Loucy (cell line): Measurements from ENCODE around the gene FAM117B.

Experiments
- H2AFZ ChIP-seq: fragments of 200-600 bp; sonication (generic); 2 replicates; pipeline ENCODE4 v1.6.0; 2016; ENCODE audit warnings: antibody characterized with exemption, mild to moderate bottlenecking, low read length, moderate library complexity
- H3F3A ChIP-seq: fragments of 200-600 bp; 2 replicates; pipeline ENCODE4 v1.6.0; 2016; ENCODE audit warnings: antibody characterized with exemption, low read depth, mild to moderate bottlenecking
- H3K27me3 ChIP-seq: fragments of 200-600 bp; sonication (generic); 2 replicates; pipeline ENCODE4 v1.6.1; 2014; ENCODE audit warnings: low read length, mild to moderate bottlenecking; ENCODE audit not compliant: insufficient read depth, poor library complexity, severe bottlenecking
- H3K36me3 ChIP-seq: fragments of 200-600 bp; sonication (generic); 2 replicates; pipeline ENCODE4 v1.6.1; 2016; ENCODE audit warnings: low read length; ENCODE audit not compliant: insufficient read depth
- H3K4me1 ChIP-seq: fragments of 200-600 bp; sonication (generic); 2 replicates; pipeline ENCODE4 v1.5.1; 2014; ENCODE audit warnings: low read length, mild to moderate bottlenecking; ENCODE audit not compliant: insufficient read depth, poor library complexity, severe bottlenecking
- H3K4me2 ChIP-seq: fragments of 200-600 bp; sonication (generic); 2 replicates; pipeline ENCODE4 v1.6.0; 2014; ENCODE audit warnings: antibody characterized with exemption, low read length, low read depth, mild to moderate bottlenecking; ENCODE audit not compliant: poor library complexity, severe bottlenecking
- H3K4me3 ChIP-seq: fragments of 200-600 bp; sonication (generic); 2 replicates; pipeline ENCODE4 v1.5.1; 2014; ENCODE audit warnings: low read length, mild to moderate bottlenecking, mixed read lengths; ENCODE audit not compliant: poor library complexity, severe bottlenecking
- H3K79me2 ChIP-seq: fragments of 200-600 bp; sonication (generic); 2 replicates; pipeline ENCODE4 v1.6.1; 2014; ENCODE audit warnings: low read length; ENCODE audit not compliant: insufficient read depth
- H3K9ac ChIP-seq: fragments of 200-600 bp; sonication (generic); 2 replicates; pipeline ENCODE4 v1.6.0; 2014; ENCODE audit warnings: mild to moderate bottlenecking, low read depth, low read length, moderate library complexity; ENCODE audit not compliant: poor library complexity, severe bottlenecking
- H3K9me2 ChIP-seq: fragments of 200-600 bp; sonication (generic); replicated peaks from 2 replicates; pipeline ENCODE4 v1.6.1; 2016; ENCODE audit warnings: low read depth, low read length, mixed read lengths
- H3K9me3 ChIP-seq: fragments of 200-600 bp; sonication (generic); 2 replicates; pipeline ENCODE4 v1.6.1; 2014; ENCODE audit warnings: mild to moderate bottlenecking, antibody characterized with exemption, low read length, low read depth; ENCODE audit not compliant: insufficient read depth
- H4K20me1 ChIP-seq: fragments of 200-600 bp; sonication (generic); 2 replicates; pipeline ENCODE4 v1.6.0; 2014; ENCODE audit warnings: antibody characterized with exemption, low read length, mild to moderate bottlenecking; ENCODE audit not compliant: insufficient read depth, poor library complexity, severe bottlenecking
- CTCF ChIP-seq: fragments of 200-600 bp; sonication (generic); conservative IDR thresholded peaks from 2 replicates; pipeline ENCODE4 v1.5.1; 2014; ENCODE audit warnings: mild to moderate bottlenecking, antibody characterized with exemption, low read length
- EZH2phosphoT487 ChIP-seq: fragments of 200-600 bp; IDR thresholded peaks from 2 replicates; pipeline ENCODE4 v1.6.1; 2018; ENCODE audit warnings: antibody characterized with exemption, mild to moderate bottlenecking, moderate library complexity, borderline replicate concordance

The FAM117B gene

GRCh38 chr2:202652119-202652518 is 17.4 kb downstream of the FAM117B start:
- TF ChIP-seq EZH2phosphoT487: no peak
- no peak for TF ChIP-seq CTCF
- peaks cover 18% of the 10 kb centered on the region for H3K4me1 ChIP-seq
- no peak overlapping the region for H2AFZ ChIP-seq
- H3K36me3 ChIP-seq: no peaks in the 10 kb centered on the region
- no peak overlapping the region for H3K9ac ChIP-seq
- no peaks in the 10 kb centered on the region for H3K9me3 ChIP-seq
- H3K9me2 ChIP-seq: no peaks in the 10 kb centered on the region
- peaks cover 66% of the 10 kb centered on the region for H4K20me1 ChIP-seq
- H3F3A ChIP-seq: no peaks in the 10 kb centered on the region
- H3K79me2 ChIP-seq: peaks cover 91% of the 10 kb centered on the region
- no peaks in the 10 kb centered on the region for H3K27me3 ChIP-seq
- H3K4me3 ChIP-seq: no peak overlapping the region
- no peak overlapping the region for H3K4me2 ChIP-seq

DNA sequence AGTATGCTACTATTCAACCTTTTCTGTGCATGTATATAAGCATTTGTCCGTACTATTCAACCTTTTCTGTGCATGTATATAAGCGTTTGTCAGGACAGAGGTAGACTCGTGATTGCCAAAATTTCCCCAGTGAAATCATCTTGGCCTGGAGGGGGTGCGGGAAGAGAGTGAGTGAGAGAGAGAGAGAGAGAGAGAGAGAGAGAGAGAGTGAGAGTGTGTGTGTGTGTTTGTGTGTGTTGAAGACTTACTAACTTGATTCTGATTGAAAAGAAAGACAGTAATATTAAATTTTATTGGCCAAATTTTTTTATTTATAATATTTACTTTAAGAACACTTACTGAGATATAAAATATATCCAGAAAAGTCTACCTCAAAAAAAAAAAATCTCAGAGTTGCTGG is 19.1 kb downstream of the FAM117B start:
- no peaks in the 10 kb centered on the region for H3F3A ChIP-seq
- peaks cover 93% of the 10 kb centered on the region for H3K79me2 ChIP-seq
- H4K20me1 ChIP-seq: peaks cover 53% of the 10 kb centered on the region
- H3K36me3 ChIP-seq: no peaks in the 10 kb centered on the region
- TF ChIP-seq EZH2phosphoT487: no peak
- no peak for TF ChIP-seq CTCF
- no peak overlapping the region for H2AFZ ChIP-seq
- H3K4me3 ChIP-seq: no peak overlapping the region
- no peaks in the 10 kb centered on the region for H3K9me2 ChIP-seq
- H3K4me2 ChIP-seq: no peak overlapping the region
- no peaks in the 10 kb centered on the region for H3K27me3 ChIP-seq
- H3K4me1 ChIP-seq: peaks cover 18% of the 10 kb centered on the region
- no peak overlapping the region for H3K9ac ChIP-seq
- no peaks in the 10 kb centered on the region for H3K9me3 ChIP-seq

- peaks cover 89% of the 10 kb centered on the region for H3K79me2 ChIP-seq
- H3K4me1 ChIP-seq: peaks cover 18% of the 10 kb centered on the region
- no peak overlapping the region for H2AFZ ChIP-seq
Observed at GRCh38 chr2:202657876-202658275, 23.1 kb downstream of the FAM117B start.

More at GRCh38 chr2:202657876-202658275, 23.1 kb downstream of the FAM117B start:
- 0 out of 2 replicates have a peak, but pooled peaks cover 3% of the 10 kb centered on the region for H3K36me3 ChIP-seq
- H3K27me3 ChIP-seq: no peaks in the 10 kb centered on the region
- no peak overlapping the region for H3K4me3 ChIP-seq
- no peaks in the 10 kb centered on the region for H3F3A ChIP-seq
- TF ChIP-seq EZH2phosphoT487: no peak
- TF ChIP-seq CTCF: no peak
- H3K9me2 ChIP-seq: no peaks in the 10 kb centered on the region
- H4K20me1 ChIP-seq: peaks cover 37% of the 10 kb centered on the region
- H3K4me2 ChIP-seq: no peak overlapping the region
- no peak overlapping the region for H3K9ac ChIP-seq
- H3K9me3 ChIP-seq: no peaks in the 10 kb centered on the region
